Trophoblast cell (in vitro differentiated cells and primary cell): Measurements from ENCODE around the gene REN.
A peak's percentile ranks its signal among the peaks of the same experiment; 100 is the strongest.

ENCODE experiments used
- DNase-seq, 2 donors: peaks; one replicate each; pipeline ENCODE4 v3.0.0-alpha.2; 2016
- H2AFZ ChIP-seq: 2 replicates; pipeline ENCODE4 v1.6.1; 2013; ENCODE audit warnings: low read length, moderate library complexity, mild to moderate bottlenecking; ENCODE audit not compliant: insufficient read depth, poor library complexity
- H2AK5ac ChIP-seq: 2 replicates; pipeline ENCODE4 v1.6.1; 2013; ENCODE audit warnings: mild to moderate bottlenecking, low read length
- H2BK120ac ChIP-seq: 2 replicates; pipeline ENCODE4 v1.6.1; 2013; ENCODE audit warnings: low read length, mild to moderate bottlenecking, moderate library complexity; ENCODE audit not compliant: insufficient read depth, poor library complexity
- H2BK12ac ChIP-seq: 2 replicates; pipeline ENCODE4 v1.6.1; 2013; ENCODE audit warnings: mild to moderate bottlenecking, low read length, moderate library complexity
- H2BK5ac ChIP-seq: 2 replicates; pipeline ENCODE4 v1.6.1; 2013; ENCODE audit warnings: low read length, low read depth, moderate library complexity, mild to moderate bottlenecking; ENCODE audit not compliant: poor library complexity
- H3K14ac ChIP-seq: 2 replicates; pipeline ENCODE4 v1.6.1; 2013; ENCODE audit warnings: mild to moderate bottlenecking, low read length
- H3K18ac ChIP-seq: 2 replicates; pipeline ENCODE4 v1.6.1; 2013; ENCODE audit warnings: mild to moderate bottlenecking, low read length
- H3K23ac ChIP-seq: 2 replicates; pipeline ENCODE4 v1.6.1; 2013; ENCODE audit warnings: low read length
- H3K27ac ChIP-seq: 2 replicates; pipeline ENCODE4 v1.5.1; 2013; ENCODE audit warnings: low read depth, mild to moderate bottlenecking, inconsistent platforms, low read length, moderate library complexity
- H3K27me3 ChIP-seq: 2 replicates; pipeline ENCODE4 v1.6.1; 2013; ENCODE audit warnings: inconsistent platforms, mild to moderate bottlenecking, low read length, moderate library complexity; ENCODE audit not compliant: insufficient read depth
- H3K36me3 ChIP-seq, 2 experiments: 1 replicate in 1 of 2; 2 replicates in 1 of 2; pipeline ENCODE4 v1.6.1; 2013; ENCODE audit warnings: low read length in 2 of 2, mild to moderate bottlenecking in 2 of 2, moderate library complexity in 1 of 2; ENCODE audit not compliant: insufficient read depth in 2 of 2, control insufficient read depth in 1 of 2
- H3K4ac ChIP-seq: 2 replicates; pipeline ENCODE4 v1.6.1; 2013; ENCODE audit warnings: low read depth, mild to moderate bottlenecking, low read length, moderate library complexity
- H3K4me1 ChIP-seq, 2 experiments: 1 replicate in 1 of 2; 2 replicates in 1 of 2; pipeline ENCODE4 v1.6.1; 2013; ENCODE audit warnings: low read length in 2 of 2, mild to moderate bottlenecking in 2 of 2, moderate library complexity in 1 of 2; ENCODE audit not compliant: insufficient read depth in 2 of 2, control insufficient read depth in 1 of 2
- H3K4me2 ChIP-seq: 2 replicates; pipeline ENCODE4 v1.6.1; 2013; ENCODE audit warnings: inconsistent platforms, mild to moderate bottlenecking, low read length, moderate library complexity
- H3K4me3 ChIP-seq: 2 replicates; pipeline ENCODE4 v1.5.1; 2013; ENCODE audit warnings: mild to moderate bottlenecking, low read depth, low read length, inconsistent platforms
- H3K79me1 ChIP-seq: one replicate; pipeline ENCODE4 v1.6.1; 2013; ENCODE audit warnings: low read length
- H3K79me2 ChIP-seq: 2 replicates; pipeline ENCODE4 v1.6.1; 2013; ENCODE audit warnings: low read length, mild to moderate bottlenecking; ENCODE audit not compliant: control insufficient read depth, insufficient read depth, poor library complexity
- H3K9ac ChIP-seq: 2 replicates; pipeline ENCODE4 v1.6.1; 2013; ENCODE audit warnings: mild to moderate bottlenecking, low read length
- H3K9me3 ChIP-seq: 2 replicates; pipeline ENCODE4 v1.6.1; 2013; ENCODE audit warnings: low read depth, mild to moderate bottlenecking, control low read depth, inconsistent platforms, low read length; ENCODE audit not compliant: insufficient read depth
- H4K12ac ChIP-seq: 2 replicates; pipeline ENCODE4 v1.6.1; 2013; ENCODE audit warnings: low read depth, mild to moderate bottlenecking, low read length, moderate library complexity
- H4K8ac ChIP-seq: 2 replicates; pipeline ENCODE4 v1.6.1; 2013; ENCODE audit warnings: low read depth, mild to moderate bottlenecking, low read length, moderate library complexity
- H4K91ac ChIP-seq: one replicate; pipeline ENCODE4 v1.6.1; 2013; ENCODE audit warnings: low read depth, mild to moderate bottlenecking, low read length, moderate library complexity
- WGBS: extraction: QIAGEN DNeasy Blood & Tissue Kit; methylation state at CpG from one replicate; pipeline ENCODE4 v1.1.7; 2013; ENCODE audit warnings: missing lambda C conversion rate; ENCODE audit not compliant: insufficient read length, insufficient coverage; ENCODE audit errors: extremely low coverage; 5-methylcytosine and 5-hydroxymethylcytosine counted together

REN gene

GRCh38 chr1:204152310-204153044 is 13.7 kb downstream of the REN start:
- H4K91ac ChIP-seq = peak overlapping the region; percentile 36
- H3K27me3 ChIP-seq = no peaks in the 10 kb centered on the region
- peak overlapping the region; percentile 80 for H2AFZ ChIP-seq
- no peak for DNase-seq
- peaks cover 8% of the 10 kb centered on the region for H3K79me1 ChIP-seq
- H2BK5ac ChIP-seq = no peak overlapping the region
- H2BK12ac ChIP-seq = no peak overlapping the region
- peak overlapping the region; percentile 22 for H3K18ac ChIP-seq
- H3K36me3 ChIP-seq = no peaks in the 10 kb centered on the region
- no peak overlapping the region for H3K23ac ChIP-seq
- no peak overlapping the region for H3K4ac ChIP-seq
- no CpG with 5 or more reads among the region's 25 CpGs for WGBS
- no peak overlapping the region for H3K14ac ChIP-seq
- H2AK5ac ChIP-seq = no peak overlapping the region
- H3K4me3 ChIP-seq = peak overlapping the region; percentile 80
- peak overlapping the region; percentile 93 for H3K4me2 ChIP-seq
- H3K79me2 ChIP-seq = peaks cover 3% of the 10 kb centered on the region
- peak overlapping the region; percentile 80 for H4K8ac ChIP-seq
- peaks cover 5% of the 10 kb centered on the region for H3K9me3 ChIP-seq
- peak overlapping the region; percentile 67 for H3K9ac ChIP-seq
- H2BK120ac ChIP-seq = no peak overlapping the region
- H4K12ac ChIP-seq = peak overlapping the region; percentile 39
- H3K27ac ChIP-seq = no peak overlapping the region
- peaks cover 4 to 8% of the 10 kb centered on the region in 2 experiments for H3K4me1 ChIP-seq

GRCh38 chr1:204151552-204152309 is 14.4 kb downstream of the REN start, which contains the start of gene ETNK2:
TSS of gene ETNK2 (minus strand) at chr1:204152044. CDS start at chr1:204151852, 192 bp downstream.
- Histone ChIP-seq H3K36me3 (no peaks in the 10 kb centered on the region), H3K79me1 (peaks cover 8% of the 10 kb centered on the region), H3K23ac (no peak within 1 kb of the TSS), H3K18ac (peak within 1 kb of the TSS; percentile 54), H4K12ac (peak within 1 kb of the TSS; percentile 39), H4K91ac (peak within 1 kb of the TSS; percentile 67), H3K27ac (no peak within 1 kb of the TSS), H3K27me3 (no peaks in the 10 kb centered on the region), H2BK120ac (no peak within 1 kb of the TSS), H3K4me3 (peak within 1 kb of the TSS; percentile 80), H3K9ac (peak within 1 kb of the TSS; percentile 67), H2AFZ (peak within 1 kb of the TSS; percentile 91), H3K14ac (peak within 1 kb of the TSS; percentile 41), H3K79me2 (peaks cover 3% of the 10 kb centered on the region), H3K9me3 (peaks cover 5% of the 10 kb centered on the region), H2BK12ac (no peak within 1 kb of the TSS), H2BK5ac (no peak within 1 kb of the TSS), H2AK5ac (no peak within 1 kb of the TSS), H4K8ac (peak within 1 kb of the TSS; percentile 80), H3K4ac (no peak within 1 kb of the TSS), H3K4me2 (peak within 1 kb of the TSS; percentile 93), H3K4me1 (peaks cover 4 to 8% of the 10 kb centered on the region in 2 experiments)
- WGBS = no CpG with 5 or more reads among the region's 94 CpGs
- DNase-seq = peak; percentile 40 to 54

- Histone ChIP-seq H3K4me2 (peak overlapping the region; percentile 93), H3K18ac (no peak overlapping the region), H3K23ac (no peak overlapping the region), H3K36me3 (no peaks in the 10 kb centered on the region), H3K4ac (no peak overlapping the region), H2BK12ac (no peak overlapping the region), H2AFZ (peak overlapping the region; percentile 91), H3K4me1 (peaks cover 4 to 8% of the 10 kb centered on the region in 2 experiments), H4K91ac (peak overlapping the region; percentile 67), H3K79me2 (peaks cover 3% of the 10 kb centered on the region), H2BK120ac (no peak overlapping the region), H3K4me3 (peak overlapping the region; percentile 80), H3K14ac (no peak overlapping the region), H3K27me3 (no peaks in the 10 kb centered on the region), H4K12ac (no peak overlapping the region), H2BK5ac (no peak overlapping the region), H3K9ac (peak overlapping the region; percentile 12), H3K9me3 (peaks cover 5% of the 10 kb centered on the region), H2AK5ac (no peak overlapping the region), H3K27ac (no peak overlapping the region), H4K8ac (peak overlapping the region; percentile 20), H3K79me1 (peaks cover 8% of the 10 kb centered on the region)
- WGBS = no CpG with 5 or more reads among the region's 33 CpGs
- peak in 1 of 2 donors; percentile 28 for DNase-seq
Observed at GRCh38 chr1:204150702-204151551, 15.2 kb downstream of the REN start.
